ENCODE results near the gene CLCA2.

Gene CLCA2

GRCh38 chr1:86453664-86454063 is 29.7 kb downstream of the CLCA2 start:
- no peak overlapping the region for H3K9ac ChIP-seq (ENCODE audit: insufficient read length)
- no peak overlapping the region for H3K27ac ChIP-seq
- H3K36me3 ChIP-seq (ENCODE audit: insufficient read depth, low read length) = no peaks in the 10 kb centered on the region
- no peak overlapping the region for H3K4me3 ChIP-seq
- no peaks in the 10 kb centered on the region for H3K9me3 ChIP-seq (ENCODE audit: low read depth, low read length)
- DNase-seq (ENCODE audit: low read depth, low spot score) = no peak
- TF ChIP-seq EZH2 (IDR thresholded peaks at IDR 0.05) (no peak), POLR2AphosphoS5 (IDR thresholded peaks at IDR 0.05; ENCODE audit: borderline replicate concordance, low read depth, low read length) (no peak), FOXP2 (optimal IDR thresholded peaks at IDR 0.05; ENCODE audit: control extremely low read depth, extremely low read length, insufficient read depth) (no peak)

GRCh38 chr1:86455073-86455472 is 31.1 kb downstream of the CLCA2 start:
- TF ChIP-seq EZH2 (IDR thresholded peaks at IDR 0.05) (no peak), FOXP2 (optimal IDR thresholded peaks at IDR 0.05; ENCODE audit: control extremely low read depth, extremely low read length, insufficient read depth) (no peak), POLR2AphosphoS5 (IDR thresholded peaks at IDR 0.05; ENCODE audit: borderline replicate concordance, low read depth, low read length) (no peak)
- no peaks in the 10 kb centered on the region for H3K9me3 ChIP-seq (ENCODE audit: low read depth, low read length)

GRCh38 chr1:86460998-86461397 is 37.0 kb downstream of the CLCA2 start:
- Histone ChIP-seq H3K27ac (no peak overlapping the region), H3K9me3 (ENCODE audit: low read depth, low read length) (no peaks in the 10 kb centered on the region), H3K36me3 (ENCODE audit: insufficient read depth, low read length) (no peaks in the 10 kb centered on the region), H3K9ac (ENCODE audit: insufficient read length) (no peak overlapping the region), H3K4me3 (no peak overlapping the region)
- TF ChIP-seq FOXP2 (optimal IDR thresholded peaks at IDR 0.05; ENCODE audit: control extremely low read depth, extremely low read length, insufficient read depth) (no peak), POLR2AphosphoS5 (IDR thresholded peaks at IDR 0.05; ENCODE audit: borderline replicate concordance, low read depth, low read length) (no peak), EZH2 (IDR thresholded peaks at IDR 0.05) (no peak)
- no peak for DNase-seq (ENCODE audit: low read depth, low spot score)

More at GRCh38 chr1:86455073-86455472, 31.1 kb downstream of the CLCA2 start:
- Histone ChIP-seq H3K27ac (no peak overlapping the region), H3K36me3 (ENCODE audit: insufficient read depth, low read length) (no peaks in the 10 kb centered on the region), H3K4me3 (no peak overlapping the region), H3K9ac (ENCODE audit: insufficient read length) (no peak overlapping the region)
- DNase-seq (ENCODE audit: low read depth, low spot score) = no peak

- TF ChIP-seq POLR2AphosphoS5 (IDR thresholded peaks at IDR 0.05; ENCODE audit: borderline replicate concordance, low read depth, low read length) (no peak), EZH2 (IDR thresholded peaks at IDR 0.05) (no peak), FOXP2 (optimal IDR thresholded peaks at IDR 0.05; ENCODE audit: control extremely low read depth, extremely low read length, insufficient read depth) (no peak)
- Histone ChIP-seq H3K36me3 (ENCODE audit: insufficient read depth, low read length) (no peaks in the 10 kb centered on the region), H3K9me3 (ENCODE audit: low read depth, low read length) (no peaks in the 10 kb centered on the region), H3K27ac (no peak overlapping the region), H3K9ac (ENCODE audit: insufficient read length) (no peak overlapping the region), H3K4me3 (no peak overlapping the region)
- DNase-seq (ENCODE audit: low read depth, low spot score) = no peak
Observed at GRCh38 chr1:86461482-86461881, 37.5 kb downstream of the CLCA2 start.

- Histone ChIP-seq H3K9me3 (ENCODE audit: low read depth, low read length) (no peaks in the 10 kb centered on the region), H3K4me3 (no peak overlapping the region), H3K36me3 (ENCODE audit: insufficient read depth, low read length) (no peaks in the 10 kb centered on the region), H3K9ac (ENCODE audit: insufficient read length) (no peak overlapping the region), H3K27ac (no peak overlapping the region)
- DNase-seq (ENCODE audit: low read depth, low spot score) = no peak
- no peak for TF ChIP-seq FOXP2 (optimal IDR thresholded peaks at IDR 0.05; ENCODE audit: control extremely low read depth, extremely low read length, insufficient read depth)
- TF ChIP-seq POLR2AphosphoS5 (IDR thresholded peaks at IDR 0.05; ENCODE audit: borderline replicate concordance, low read depth, low read length) = no peak
- no peak for TF ChIP-seq EZH2 (IDR thresholded peaks at IDR 0.05)
Observed at GRCh38 chr1:86464819-86465218, 40.8 kb downstream of the CLCA2 start.

GRCh38 chr1:86466109-86466844 is 42.3 kb downstream of the CLCA2 start:
- TF ChIP-seq POLR2AphosphoS5 (IDR thresholded peaks at IDR 0.05; ENCODE audit: borderline replicate concordance, low read depth, low read length) (no peak), FOXP2 (optimal IDR thresholded peaks at IDR 0.05; ENCODE audit: control extremely low read depth, extremely low read length, insufficient read depth) (no peak), EZH2 (IDR thresholded peaks at IDR 0.05) (no peak)
- no peak overlapping the region for H3K27ac ChIP-seq
- no peaks in the 10 kb centered on the region for H3K36me3 ChIP-seq (ENCODE audit: insufficient read depth, low read length)
- no peaks in the 10 kb centered on the region for H3K9me3 ChIP-seq (ENCODE audit: low read depth, low read length)
- no peak overlapping the region for H3K9ac ChIP-seq (ENCODE audit: insufficient read length)
- no peak for DNase-seq (ENCODE audit: low read depth, low spot score)
- no peak overlapping the region for H3K4me3 ChIP-seq

GRCh38 chr1:86466986-86467385 is 43.0 kb downstream of the CLCA2 start:
- Histone ChIP-seq H3K9ac (ENCODE audit: insufficient read length) (no peak overlapping the region), H3K4me3 (no peak overlapping the region), H3K36me3 (ENCODE audit: insufficient read depth, low read length) (no peaks in the 10 kb centered on the region), H3K9me3 (ENCODE audit: low read depth, low read length) (no peaks in the 10 kb centered on the region), H3K27ac (no peak overlapping the region)
- TF ChIP-seq FOXP2 (optimal IDR thresholded peaks at IDR 0.05; ENCODE audit: control extremely low read depth, extremely low read length, insufficient read depth) (no peak), POLR2AphosphoS5 (IDR thresholded peaks at IDR 0.05; ENCODE audit: borderline replicate concordance, low read depth, low read length) (no peak), EZH2 (IDR thresholded peaks at IDR 0.05) (no peak)
- DNase-seq (ENCODE audit: low read depth, low spot score) = no peak

GRCh38 chr1:86468501-86468977 is 44.6 kb downstream of the CLCA2 start, which contains the start of gene CLCA1:
Gene CLCA1, plus strand, starts transcription at chr1:86468927. Its CDS starts 45 bp downstream, at chr1:86468972.
- H3K36me3 ChIP-seq (ENCODE audit: insufficient read depth, low read length) = no peaks in the 10 kb centered on the region
- no peak within 1 kb of the TSS for H3K9ac ChIP-seq (ENCODE audit: insufficient read length)
- no peak within 1 kb of the TSS for H3K27ac ChIP-seq

More at GRCh38 chr1:86468501-86468977, 44.6 kb downstream of the CLCA2 start, which contains the start of gene CLCA1:
- DNase-seq (ENCODE audit: low read depth, low spot score) = no peak
- Histone ChIP-seq H3K9me3 (ENCODE audit: low read depth, low read length) (no peaks in the 10 kb centered on the region), H3K4me3 (no peak within 1 kb of the TSS)
- TF ChIP-seq POLR2AphosphoS5 (IDR thresholded peaks at IDR 0.05; ENCODE audit: borderline replicate concordance, low read depth, low read length) = no peak
- TF ChIP-seq EZH2 (IDR thresholded peaks at IDR 0.05) = no peak
- TF ChIP-seq FOXP2 (optimal IDR thresholded peaks at IDR 0.05; ENCODE audit: control extremely low read depth, extremely low read length, insufficient read depth) = no peak

All from SK-N-MC (cell line).